ENCODE measurements around the gene ADAMTS4. TPM values are rescaled to one million over a fixed set of nuclear protein-coding genes. Genes with fewer than 3 reads are reported as not detected.

The ADAMTS4 gene
- total and polyA plus RNA-seq, 9 of the 15 experiments (the other 6 are each of a cell fraction or from before 2014, with no cell fraction given), result 0.07 to 3.7 (median 0.41) TPM

- TF ChIP-seq RREB1 (CRISPR knock-in tag; IDR thresholded peaks at IDR 0.05) (peak; percentile 82; the same call in 1 of the 2 replicates), ZBTB40 (IDR thresholded peaks at IDR 0.05) (0 out of 2 replicates have a peak, but pooled peaks have one; percentile 27), ZBTB40 (CRISPR knock-in tag; IDR thresholded peaks at IDR 0.05) (no peak), ZNF696 (CRISPR knock-in tag; conservative IDR thresholded peaks at IDR 0.05) (no peak), PYGO2 (tag; IDR thresholded peaks at IDR 0.05) (no peak), ARID1B (IDR thresholded peaks at IDR 0.05) (peak; percentile 53; the same call in 1 of the 2 replicates), NEUROD1 (IDR thresholded peaks at IDR 0.05; ENCODE audit: borderline replicate concordance, low read depth, low read length, partially characterized antibody) (peak; percentile 22), POLR3A (IDR thresholded peaks at IDR 0.05; ENCODE audit: borderline replicate concordance, extremely low read depth, insufficient read depth, insufficient read length) (no peak), L3MBTL2 (IDR thresholded peaks at IDR 0.05) (peak; percentile 41; the same call in 1 of the 2 replicates), ZNF324 (CRISPR knock-in tag; IDR thresholded peaks at IDR 0.05) (no peak), CBX3 (IDR thresholded peaks at IDR 0.05; ENCODE audit: borderline replicate concordance in 1 of 2, low read length in 2 of 2) (peak in 1 of 2 experiments; percentile 55; a peak in 1 of 3 replicates), HDAC2 (IDR thresholded peaks at IDR 0.05) (0 out of 2 replicates have a peak, but pooled peaks have one; percentile 47)
Measured at GRCh38 chr1:161227196-161227871, 28.5 kb upstream of the ADAMTS4 start (continued).
